ENCODE measurements around the gene CTBP1.
A peak's percentile ranks its signal among the peaks of the same experiment; 100 is the strongest.

CTBP1 gene

GRCh38 chr4:1279253-1279652, 30.3 kb upstream of the CTBP1 start:
- TF ChIP-seq, protein P1, sequence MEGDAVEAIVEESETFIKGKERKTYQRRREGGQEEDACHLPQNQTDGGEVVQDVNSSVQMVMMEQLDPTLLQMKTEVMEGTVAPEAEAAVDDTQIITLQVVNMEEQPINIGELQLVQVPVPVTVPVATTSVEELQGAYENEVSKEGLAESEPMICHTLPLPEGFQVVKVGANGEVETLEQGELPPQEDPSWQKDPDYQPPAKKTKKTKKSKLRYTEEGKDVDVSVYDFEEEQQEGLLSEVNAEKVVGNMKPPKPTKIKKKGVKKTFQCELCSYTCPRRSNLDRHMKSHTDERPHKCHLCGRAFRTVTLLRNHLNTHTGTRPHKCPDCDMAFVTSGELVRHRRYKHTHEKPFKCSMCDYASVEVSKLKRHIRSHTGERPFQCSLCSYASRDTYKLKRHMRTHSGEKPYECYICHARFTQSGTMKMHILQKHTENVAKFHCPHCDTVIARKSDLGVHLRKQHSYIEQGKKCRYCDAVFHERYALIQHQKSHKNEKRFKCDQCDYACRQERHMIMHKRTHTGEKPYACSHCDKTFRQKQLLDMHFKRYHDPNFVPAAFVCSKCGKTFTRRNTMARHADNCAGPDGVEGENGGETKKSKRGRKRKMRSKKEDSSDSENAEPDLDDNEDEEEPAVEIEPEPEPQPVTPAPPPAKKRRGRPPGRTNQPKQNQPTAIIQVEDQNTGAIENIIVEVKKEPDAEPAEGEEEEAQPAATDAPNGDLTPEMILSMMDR (IDR thresholded peaks at IDR 0.05; ENCODE audit: low read length, missing control alignments) = no peak
- DNase-seq (ENCODE audit: low read depth) = no peak
- no peak overlapping the region for H3K4me3 ChIP-seq (replicated peaks; ENCODE audit: low read depth, low read length)

GRCh38 chr4:1277667-1278665, 29.0 kb upstream of the CTBP1 start:
- TF ChIP-seq, protein P1 (IDR thresholded peaks at IDR 0.05; ENCODE audit: low read length, missing control alignments) = peak; percentile 6
- no peak overlapping the region for H3K4me3 ChIP-seq (replicated peaks; ENCODE audit: low read depth, low read length)
- DNase-seq (ENCODE audit: low read depth) = peak; percentile 23

- TF ChIP-seq, protein P1 (IDR thresholded peaks at IDR 0.05; ENCODE audit: low read length, missing control alignments) = no peak
- H3K4me3 ChIP-seq (replicated peaks; ENCODE audit: low read depth, low read length) = no peak overlapping the region
- DNase-seq (ENCODE audit: low read depth) = no peak
Observed at GRCh38 chr4:1276984-1277383, 28.1 kb upstream of the CTBP1 start.

- no peak for DNase-seq (ENCODE audit: low read depth)
- TF ChIP-seq, protein P1 (IDR thresholded peaks at IDR 0.05; ENCODE audit: low read length, missing control alignments) = no peak
- H3K4me3 ChIP-seq (replicated peaks; ENCODE audit: low read depth, low read length) = no peak overlapping the region
Observed at GRCh38 chr4:1274871-1275270, 25.9 kb upstream of the CTBP1 start.

DNA sequence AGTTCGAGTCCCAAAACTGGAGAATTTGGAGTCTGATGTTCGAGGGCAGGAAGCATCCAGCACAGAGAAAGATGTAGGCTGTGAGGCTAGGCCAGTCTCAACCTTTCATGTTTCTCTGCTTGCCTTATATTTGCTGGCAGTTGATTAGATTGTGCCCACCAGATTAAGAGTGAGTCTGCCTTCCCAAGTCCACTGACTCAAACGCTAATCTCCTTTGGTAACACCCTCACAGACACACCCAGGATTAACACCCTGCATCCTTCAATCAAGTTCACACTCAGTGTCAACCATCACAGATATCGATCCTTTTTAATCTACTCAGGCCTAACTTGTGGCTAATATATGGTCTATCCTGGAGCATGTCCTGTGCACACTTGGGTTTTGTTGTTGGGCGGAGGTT, 22.8 kb upstream of the CTBP1 start:
- no peak for DNase-seq (ENCODE audit: low read depth)
- H3K4me3 ChIP-seq (replicated peaks; ENCODE audit: low read depth, low read length) = no peak overlapping the region
- TF ChIP-seq, protein P1 (IDR thresholded peaks at IDR 0.05; ENCODE audit: low read length, missing control alignments) = no peak

DNA sequence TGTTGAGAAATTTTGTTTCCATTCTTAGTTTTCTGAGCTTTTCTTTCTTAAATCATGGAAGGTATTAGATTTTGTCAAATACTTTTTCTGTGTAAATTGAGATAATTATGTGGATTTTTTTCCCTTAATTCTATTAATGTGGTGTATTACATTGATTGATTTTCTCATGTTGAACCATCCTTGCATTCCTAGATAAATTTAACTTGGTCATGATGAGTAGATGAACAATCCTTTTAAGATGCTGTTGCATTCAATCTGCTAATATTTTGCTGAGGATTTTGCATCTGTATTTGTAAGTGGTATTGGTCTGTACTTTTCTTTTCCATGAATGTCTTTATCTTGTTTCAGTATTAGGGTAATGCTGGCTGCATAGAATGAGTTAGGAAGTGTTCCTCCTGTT, 20.3 kb upstream of the CTBP1 start:
- DNase-seq (ENCODE audit: low read depth) = no peak
- TF ChIP-seq, protein P1 (IDR thresholded peaks at IDR 0.05; ENCODE audit: low read length, missing control alignments) = no peak
- H3K4me3 ChIP-seq (replicated peaks; ENCODE audit: low read depth, low read length) = no peak overlapping the region

Measured in fibroblast of pulmonary artery (primary cell).